NK-92 (cell line): ENCODE results near the gene AQP4.

Experiments used
- DNase-seq: peaks from one replicate; lab custom pipeline; 2025; ENCODE audit not compliant: unreplicated experiment; lab: John Stamatoyannopoulos, UW

The AQP4 gene

GRCh38 chr18:26865557-26865956 is at the start of gene AQP4:
AQP4 (minus strand) TSS chr18:26865707; CDS start chr18:26865689, 18 bp downstream.
- DNase-seq: no peak

- no peak for DNase-seq
Measured at GRCh38 chr18:26911840-26912239, 46.3 kb upstream of the AQP4 start.

- DNase-seq: no peak
Measured at GRCh38 chr18:26909599-26910290, 44.2 kb upstream of the AQP4 start.

GRCh38 chr18:26908906-26909305 is 43.4 kb upstream of the AQP4 start:
- no peak for DNase-seq

GRCh38 chr18:26902291-26902690 is 36.8 kb upstream of the AQP4 start:
- DNase-seq: no peak

GRCh38 chr18:26901020-26901419 is 35.5 kb upstream of the AQP4 start:
- no peak for DNase-seq

GRCh38 chr18:26894426-26894825 is 28.9 kb upstream of the AQP4 start:
- DNase-seq: no peak

GRCh38 chr18:26893996-26894395 is 28.5 kb upstream of the AQP4 start:
- DNase-seq: no peak

- DNase-seq: no peak
Measured at GRCh38 chr18:26888259-26888658, 22.8 kb upstream of the AQP4 start.

- no peak for DNase-seq
Measured at GRCh38 chr18:26875040-26875654, 9.6 kb upstream of the AQP4 start.

- no peak for DNase-seq
Measured at GRCh38 chr18:26874283-26874682, 8.8 kb upstream of the AQP4 start.

- no peak for DNase-seq
Measured at GRCh38 chr18:26869640-26870039, 4.1 kb upstream of the AQP4 start.

- DNase-seq: no peak
Measured at GRCh38 chr18:26868968-26869586, 3.6 kb upstream of the AQP4 start.

GRCh38 chr18:26867471-26867870 is 2.0 kb upstream of the AQP4 start:
- no peak for DNase-seq

GRCh38 chr18:26864658-26865057 is 849 bp downstream of the AQP4 start:
- no peak for DNase-seq

- DNase-seq: no peak
Measured at GRCh38 chr18:26863921-26864497, 1.5 kb downstream of the AQP4 start.

GRCh38 chr18:26863122-26863879 is 2.2 kb downstream of the AQP4 start:
- DNase-seq: no peak

- DNase-seq: no peak
Measured at GRCh38 chr18:26862084-26862483, 3.4 kb downstream of the AQP4 start.

- no peak for DNase-seq
Measured at GRCh38 chr18:26854292-26854881, 11.1 kb downstream of the AQP4 start.

- DNase-seq: no peak
Measured at GRCh38 chr18:26853401-26853800, 12.1 kb downstream of the AQP4 start.

GRCh38 chr18:26843760-26844159 is 21.7 kb downstream of the AQP4 start:
- no peak for DNase-seq
